Measurements from ENCODE around the gene PKIG.

DNA sequence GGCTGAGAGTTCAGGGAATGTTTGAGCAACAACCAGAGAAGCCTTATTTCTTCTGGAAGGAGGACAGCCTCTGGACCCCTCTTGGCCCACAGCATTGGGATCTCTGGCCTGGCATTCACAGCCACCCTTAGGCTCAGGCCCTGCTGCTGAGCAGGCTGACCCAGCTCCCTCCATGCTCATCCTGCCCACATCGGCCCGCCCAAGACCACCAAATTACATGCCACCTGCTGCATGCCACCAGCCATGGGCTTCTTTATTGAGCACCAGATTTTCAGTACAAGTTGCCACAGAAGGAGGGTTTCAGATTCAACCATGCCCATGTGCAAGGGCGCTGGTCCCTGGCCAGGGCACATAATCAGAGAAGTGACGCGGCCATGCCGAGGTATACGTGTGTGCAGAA lies 36.9 kb downstream of the PKIG start:
- TF ChIP-seq, protein P1, sequence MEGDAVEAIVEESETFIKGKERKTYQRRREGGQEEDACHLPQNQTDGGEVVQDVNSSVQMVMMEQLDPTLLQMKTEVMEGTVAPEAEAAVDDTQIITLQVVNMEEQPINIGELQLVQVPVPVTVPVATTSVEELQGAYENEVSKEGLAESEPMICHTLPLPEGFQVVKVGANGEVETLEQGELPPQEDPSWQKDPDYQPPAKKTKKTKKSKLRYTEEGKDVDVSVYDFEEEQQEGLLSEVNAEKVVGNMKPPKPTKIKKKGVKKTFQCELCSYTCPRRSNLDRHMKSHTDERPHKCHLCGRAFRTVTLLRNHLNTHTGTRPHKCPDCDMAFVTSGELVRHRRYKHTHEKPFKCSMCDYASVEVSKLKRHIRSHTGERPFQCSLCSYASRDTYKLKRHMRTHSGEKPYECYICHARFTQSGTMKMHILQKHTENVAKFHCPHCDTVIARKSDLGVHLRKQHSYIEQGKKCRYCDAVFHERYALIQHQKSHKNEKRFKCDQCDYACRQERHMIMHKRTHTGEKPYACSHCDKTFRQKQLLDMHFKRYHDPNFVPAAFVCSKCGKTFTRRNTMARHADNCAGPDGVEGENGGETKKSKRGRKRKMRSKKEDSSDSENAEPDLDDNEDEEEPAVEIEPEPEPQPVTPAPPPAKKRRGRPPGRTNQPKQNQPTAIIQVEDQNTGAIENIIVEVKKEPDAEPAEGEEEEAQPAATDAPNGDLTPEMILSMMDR (IDR thresholded peaks at IDR 0.05; ENCODE audit: extremely low read depth in 1 of 2, insufficient read depth in 1 of 2, low read depth in 1 of 2, low read length in 2 of 2), result no peak
- TF ChIP-seq JUN (IDR thresholded peaks at IDR 0.05; ENCODE audit: borderline replicate concordance, insufficient read depth, insufficient read length, low read depth) (no peak), POLR2AphosphoS5 (IDR thresholded peaks at IDR 0.05; ENCODE audit: insufficient read depth, low read depth, low read length) (no peak), EZH2 (IDR thresholded peaks at IDR 0.05; ENCODE audit: borderline replicate concordance, low read depth, low read length, severe bottlenecking) (no peak), POLR2A (IDR thresholded peaks at IDR 0.05; ENCODE audit: low read depth, low read length) (no peak), MYC (IDR thresholded peaks at IDR 0.05; ENCODE audit: low read depth, low read length) (no peak), FOS (IDR thresholded peaks at IDR 0.05; ENCODE audit: borderline replicate concordance, insufficient read depth, low read length) (no peak), GATA2 (IDR thresholded peaks at IDR 0.05; ENCODE audit: insufficient read depth, insufficient read length, low read depth, low read length) (no peak)
- TF ChIP-seq, protein P2, sequence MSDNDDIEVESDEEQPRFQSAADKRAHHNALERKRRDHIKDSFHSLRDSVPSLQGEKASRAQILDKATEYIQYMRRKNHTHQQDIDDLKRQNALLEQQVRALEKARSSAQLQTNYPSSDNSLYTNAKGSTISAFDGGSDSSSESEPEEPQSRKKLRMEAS (IDR thresholded peaks at IDR 0.05; ENCODE audit: insufficient read depth, insufficient read length), result no peak
